IMR-90 (cell line): ENCODE measurements around the gene DIP2A.

Experiments
- BHLHE40 ChIP-seq: fragments of 150-350 bp; IDR thresholded peaks from 2 replicates; pipeline ENCODE4 v1.6.1; 2016; ENCODE audit warnings: mild to moderate bottlenecking, low read depth, low read length
- CEBPB ChIP-seq: IDR thresholded peaks from 2 replicates; pipeline ENCODE4 v1.6.1; 2012; ENCODE audit warnings: low read depth, low read length, improper control_type of control experiment
- ELK1 ChIP-seq: fragments of 150-350 bp; IDR thresholded peaks from 2 replicates; pipeline ENCODE4 v1.6.1; 2016; ENCODE audit warnings: low read depth, mild to moderate bottlenecking, low read length, moderate library complexity, borderline replicate concordance
- MXI1 ChIP-seq: IDR thresholded peaks from 2 replicates; pipeline ENCODE4 v1.6.1; 2012; ENCODE audit warnings: low read depth, mild to moderate bottlenecking, low read length, moderate library complexity, borderline replicate concordance
- POLR2A ChIP-seq: IDR thresholded peaks from 2 replicates; pipeline ENCODE4 v1.6.1; 2012; ENCODE audit warnings: mild to moderate bottlenecking, low read depth, low read length
- RAD21 ChIP-seq: IDR thresholded peaks from 2 replicates; pipeline ENCODE4 v1.6.1; 2012; ENCODE audit warnings: low read length, improper control_type of control experiment
- RCOR1 ChIP-seq: IDR thresholded peaks from 2 replicates; pipeline ENCODE4 v1.6.1; 2012; ENCODE audit warnings: mild to moderate bottlenecking, low read length, improper control_type of control experiment; ENCODE audit not compliant: insufficient replicate concordance
- RFX5 ChIP-seq: IDR thresholded peaks from 2 replicates; pipeline ENCODE4 v1.8.0; 2012; ENCODE audit warnings: low read depth, mild to moderate bottlenecking, low read length, moderate library complexity
- SMC3 ChIP-seq: fragments of 150-350 bp; IDR thresholded peaks from 2 replicates; pipeline ENCODE4 v1.6.1; 2016; ENCODE audit warnings: low read depth, mild to moderate bottlenecking, antibody characterized with exemption, low read length, moderate library complexity
- TF ChIP-seq, protein P1 (sequence below): conservative IDR thresholded peaks from 2 replicates; pipeline ENCODE4 v1.5.1; 2012; ENCODE audit warnings: mild to moderate bottlenecking, low read depth, low read length, improper control_type of control experiment
- TF ChIP-seq, protein P2 (sequence below): fragments of 150-350 bp; IDR thresholded peaks from 2 replicates; pipeline ENCODE4 v1.6.1; 2017; ENCODE audit warnings: mild to moderate bottlenecking, antibody characterized with exemption, low read length, low read depth

DNA sequence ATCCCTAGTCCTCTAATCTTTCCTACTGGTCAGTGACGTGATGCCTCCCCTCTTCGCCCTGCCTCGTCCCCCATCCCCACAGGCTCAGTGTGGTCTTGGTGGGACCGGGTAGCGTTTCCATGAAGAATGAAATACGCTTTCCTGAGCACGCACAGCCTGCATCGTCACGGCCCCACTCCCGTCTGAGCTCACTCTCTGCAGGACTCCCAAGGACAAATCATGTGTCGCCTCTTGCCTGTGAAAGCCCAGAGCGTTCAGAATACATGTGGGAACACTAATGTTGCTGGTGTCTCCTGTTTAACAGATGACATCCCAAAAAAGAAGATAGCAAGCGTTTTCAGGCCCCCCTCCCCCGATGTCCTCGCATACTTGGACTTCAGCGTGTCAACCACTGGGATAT, 97.0 kb downstream of the DIP2A start:
- TF ChIP-seq, protein P1, sequence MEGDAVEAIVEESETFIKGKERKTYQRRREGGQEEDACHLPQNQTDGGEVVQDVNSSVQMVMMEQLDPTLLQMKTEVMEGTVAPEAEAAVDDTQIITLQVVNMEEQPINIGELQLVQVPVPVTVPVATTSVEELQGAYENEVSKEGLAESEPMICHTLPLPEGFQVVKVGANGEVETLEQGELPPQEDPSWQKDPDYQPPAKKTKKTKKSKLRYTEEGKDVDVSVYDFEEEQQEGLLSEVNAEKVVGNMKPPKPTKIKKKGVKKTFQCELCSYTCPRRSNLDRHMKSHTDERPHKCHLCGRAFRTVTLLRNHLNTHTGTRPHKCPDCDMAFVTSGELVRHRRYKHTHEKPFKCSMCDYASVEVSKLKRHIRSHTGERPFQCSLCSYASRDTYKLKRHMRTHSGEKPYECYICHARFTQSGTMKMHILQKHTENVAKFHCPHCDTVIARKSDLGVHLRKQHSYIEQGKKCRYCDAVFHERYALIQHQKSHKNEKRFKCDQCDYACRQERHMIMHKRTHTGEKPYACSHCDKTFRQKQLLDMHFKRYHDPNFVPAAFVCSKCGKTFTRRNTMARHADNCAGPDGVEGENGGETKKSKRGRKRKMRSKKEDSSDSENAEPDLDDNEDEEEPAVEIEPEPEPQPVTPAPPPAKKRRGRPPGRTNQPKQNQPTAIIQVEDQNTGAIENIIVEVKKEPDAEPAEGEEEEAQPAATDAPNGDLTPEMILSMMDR: no peak
- TF ChIP-seq RAD21: no peak
- TF ChIP-seq POLR2A: no peak
- TF ChIP-seq SMC3: no peak
- TF ChIP-seq CEBPB: no peak
- no peak for TF ChIP-seq RFX5
- TF ChIP-seq, protein P2, sequence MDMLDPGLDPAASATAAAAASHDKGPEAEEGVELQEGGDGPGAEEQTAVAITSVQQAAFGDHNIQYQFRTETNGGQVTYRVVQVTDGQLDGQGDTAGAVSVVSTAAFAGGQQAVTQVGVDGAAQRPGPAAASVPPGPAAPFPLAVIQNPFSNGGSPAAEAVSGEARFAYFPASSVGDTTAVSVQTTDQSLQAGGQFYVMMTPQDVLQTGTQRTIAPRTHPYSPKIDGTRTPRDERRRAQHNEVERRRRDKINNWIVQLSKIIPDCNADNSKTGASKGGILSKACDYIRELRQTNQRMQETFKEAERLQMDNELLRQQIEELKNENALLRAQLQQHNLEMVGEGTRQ: no peak
- TF ChIP-seq RCOR1: no peak
- TF ChIP-seq MXI1: no peak
- TF ChIP-seq BHLHE40: no peak
- no peak for TF ChIP-seq ELK1
